Medulla oblongata (tissue), 1 donor: ENCODE data around the gene TGFBR3L.

Experiments
- DNase-seq: peaks from one replicate; pipeline ENCODE4 v3.0.0-alpha.2; 2015; ENCODE audit errors: extremely low spot score

Gene TGFBR3L

DNA sequence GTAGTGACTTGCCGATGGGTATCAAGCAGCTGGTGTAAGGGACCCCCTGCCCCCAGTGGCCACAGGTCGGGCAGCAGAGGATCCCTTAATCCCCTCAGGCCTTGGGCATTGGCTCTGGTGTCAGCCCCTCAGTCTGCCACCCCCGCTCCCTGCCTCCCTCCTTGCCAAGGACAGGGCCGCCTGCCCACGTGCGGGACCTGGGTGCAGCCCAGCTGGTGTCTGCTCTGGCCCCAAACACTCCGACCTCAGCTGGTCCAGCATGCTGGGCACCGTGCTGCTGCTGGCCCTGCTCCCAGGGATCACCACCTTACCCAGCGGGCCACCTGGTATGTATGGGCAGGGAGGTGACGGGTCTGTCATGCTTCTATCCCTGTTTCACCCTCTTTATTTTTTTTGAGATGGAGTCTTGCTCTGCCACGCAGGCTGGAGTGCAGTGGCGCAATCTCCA, at the start of gene TGFBR3L:
Gene TGFBR3L (plus strand): TSS at position 233 of the 448 bp plus-strand sequence.
- DNase-seq, result no peak

DNA sequence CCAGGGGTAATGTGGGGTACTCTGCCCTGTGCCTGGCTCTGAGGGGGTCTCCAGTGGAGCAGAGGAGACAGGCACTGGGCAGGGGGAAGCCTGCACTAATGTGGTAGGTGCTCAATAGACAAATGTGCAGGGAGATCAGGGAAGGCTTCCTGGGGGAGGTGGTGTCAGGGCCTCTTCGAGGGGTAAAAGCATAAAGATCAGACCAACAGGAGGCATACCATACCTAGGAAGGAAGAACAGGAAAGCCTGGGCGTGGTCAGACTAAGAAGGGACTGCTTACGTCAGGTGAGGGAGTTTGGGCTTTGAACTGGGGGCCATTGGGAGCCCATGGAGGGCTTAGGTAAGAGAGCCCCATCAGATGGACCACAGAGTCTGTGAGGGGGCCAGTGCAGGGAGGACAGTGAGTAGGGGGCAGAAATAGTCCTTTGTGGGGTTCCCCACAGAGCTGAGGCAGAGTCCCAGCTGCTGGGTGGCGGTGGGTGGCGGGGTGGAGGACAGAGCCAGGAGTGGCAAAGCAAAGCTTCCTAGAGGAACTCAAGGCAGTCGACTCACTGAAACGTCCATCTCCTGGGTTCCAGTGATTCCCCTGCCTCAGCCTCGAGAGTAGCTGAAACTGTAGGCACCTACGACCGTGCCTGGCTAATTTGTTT, 49.2 kb upstream of the TGFBR3L start:
- no peak for DNase-seq

DNA sequence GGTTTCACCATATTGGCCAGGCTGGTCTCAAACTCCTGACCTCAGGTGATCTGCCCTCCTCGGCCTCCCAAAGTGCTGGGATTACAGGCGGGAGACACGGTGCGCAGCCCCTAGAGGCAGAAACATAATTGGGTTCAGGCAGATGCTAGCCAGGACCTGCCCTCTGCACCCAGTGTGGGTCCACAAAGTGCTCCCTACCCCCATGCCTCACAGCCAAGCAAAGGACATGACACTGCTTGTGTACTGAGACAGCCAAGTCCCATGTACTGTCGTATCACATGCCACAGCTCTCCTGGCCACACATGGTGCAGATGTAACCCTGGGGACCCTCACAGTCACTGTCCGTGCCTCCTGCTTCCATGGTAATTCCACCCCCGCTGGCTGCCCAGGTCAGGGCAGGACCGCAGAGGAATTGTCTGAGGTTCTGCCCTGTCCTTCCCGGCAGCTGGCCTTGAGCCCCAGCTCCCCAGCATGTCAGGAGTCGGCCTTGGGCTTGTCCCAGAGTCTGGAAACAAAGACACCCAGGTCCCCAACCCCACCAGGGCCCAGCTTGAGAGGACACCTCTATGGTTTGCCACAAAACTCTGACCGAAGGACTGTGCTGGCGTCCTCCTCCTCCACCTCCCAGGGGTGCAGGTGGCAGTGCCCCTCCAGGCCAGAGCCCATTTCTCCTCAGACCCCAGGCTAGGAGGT, 48.1 kb upstream of the TGFBR3L start:
- no peak for DNase-seq

DNA sequence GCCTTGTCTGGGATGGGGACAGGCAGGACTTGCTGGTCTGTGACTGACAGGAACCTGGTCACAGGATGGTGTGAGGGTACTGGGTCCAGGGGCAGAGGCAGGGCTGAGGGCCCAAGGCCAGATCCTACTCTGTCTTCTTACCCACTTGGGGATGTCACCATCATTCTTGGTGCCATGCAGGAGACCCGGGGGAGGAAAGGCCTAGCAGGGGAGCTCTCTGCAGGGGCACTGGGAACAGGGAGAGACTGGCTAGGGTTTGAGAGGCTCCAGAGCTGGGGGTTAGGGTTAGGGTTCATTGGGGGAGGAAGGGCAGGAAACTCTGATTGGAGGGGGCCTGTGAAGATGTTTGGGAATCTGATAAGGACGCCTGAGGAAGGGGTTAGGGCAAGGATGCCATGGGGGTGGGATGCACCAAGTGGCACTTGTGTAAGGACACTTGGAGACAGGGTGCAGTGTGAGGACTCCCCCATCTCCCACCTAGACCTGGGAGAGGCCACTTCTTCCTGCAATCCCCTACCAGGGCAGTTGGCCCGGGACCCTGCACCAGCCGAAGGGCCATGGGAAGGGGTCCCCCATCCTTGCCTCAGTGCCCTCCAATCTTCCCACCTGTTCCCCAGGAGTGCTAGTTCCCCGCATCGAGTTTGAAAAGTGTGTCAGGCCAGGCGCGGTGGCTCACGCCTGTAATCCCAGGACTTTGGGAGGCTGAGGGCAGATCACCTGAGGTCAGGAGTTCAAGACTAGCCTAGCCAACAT, 47.4 kb upstream of the TGFBR3L start:
- no peak for DNase-seq

DNA sequence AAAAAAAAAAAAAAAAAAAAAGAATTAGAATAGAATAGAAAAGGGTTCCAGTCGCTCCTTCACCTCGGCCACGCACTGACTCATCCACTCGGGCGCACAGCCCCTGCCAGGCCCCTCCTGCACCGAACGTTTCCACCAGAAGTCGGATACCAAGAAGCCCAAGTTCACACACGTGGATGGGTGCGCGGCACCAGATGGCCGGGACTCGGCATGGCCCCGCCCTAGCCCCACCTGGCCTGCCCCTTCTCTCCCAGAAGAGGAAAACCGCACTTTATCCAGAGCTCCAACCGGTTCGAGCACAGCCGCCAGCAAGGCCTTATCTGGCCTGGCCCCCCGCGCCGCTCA, 46.3 kb upstream of the TGFBR3L start:
- no peak for DNase-seq

DNA sequence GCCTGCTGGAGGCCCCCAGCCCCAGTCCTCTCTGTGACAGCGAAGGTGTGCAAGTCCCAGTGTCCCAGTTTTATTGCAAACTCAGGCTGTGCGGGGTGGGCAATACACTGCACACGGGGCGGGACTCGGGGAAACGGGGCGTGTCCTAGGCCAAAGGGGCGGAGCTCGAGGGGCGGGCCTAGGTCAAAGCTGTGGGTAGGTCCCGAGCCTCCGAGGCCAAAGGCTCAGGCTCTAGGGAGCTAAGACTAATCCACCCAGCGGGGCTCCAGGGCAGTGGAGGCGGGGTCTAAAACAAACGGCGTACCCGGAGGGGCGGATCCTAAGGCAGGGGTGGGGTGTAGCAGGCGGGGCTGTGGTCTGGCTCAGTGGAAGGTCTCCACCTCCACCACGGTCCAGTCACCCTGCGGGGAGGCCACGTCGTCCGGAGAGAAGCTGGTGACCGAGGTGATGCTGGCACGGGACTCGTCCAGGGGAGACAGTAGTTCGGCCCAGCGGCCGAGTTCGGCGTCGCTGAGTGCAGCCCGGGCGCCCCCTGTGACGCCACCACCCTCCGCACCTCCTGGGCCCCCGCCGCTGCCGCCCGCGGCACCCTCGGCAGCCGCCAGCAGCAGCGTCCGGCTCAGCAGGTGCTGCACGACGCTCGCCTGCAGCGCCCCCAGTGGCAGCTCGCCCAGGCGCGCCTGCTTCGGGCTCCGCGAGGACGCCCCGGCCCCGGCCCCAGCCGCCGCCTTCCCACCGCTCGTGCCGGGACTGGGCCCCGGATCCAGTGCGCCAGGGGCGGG, 45.8 kb upstream of the TGFBR3L start:
- no peak for DNase-seq

DNA sequence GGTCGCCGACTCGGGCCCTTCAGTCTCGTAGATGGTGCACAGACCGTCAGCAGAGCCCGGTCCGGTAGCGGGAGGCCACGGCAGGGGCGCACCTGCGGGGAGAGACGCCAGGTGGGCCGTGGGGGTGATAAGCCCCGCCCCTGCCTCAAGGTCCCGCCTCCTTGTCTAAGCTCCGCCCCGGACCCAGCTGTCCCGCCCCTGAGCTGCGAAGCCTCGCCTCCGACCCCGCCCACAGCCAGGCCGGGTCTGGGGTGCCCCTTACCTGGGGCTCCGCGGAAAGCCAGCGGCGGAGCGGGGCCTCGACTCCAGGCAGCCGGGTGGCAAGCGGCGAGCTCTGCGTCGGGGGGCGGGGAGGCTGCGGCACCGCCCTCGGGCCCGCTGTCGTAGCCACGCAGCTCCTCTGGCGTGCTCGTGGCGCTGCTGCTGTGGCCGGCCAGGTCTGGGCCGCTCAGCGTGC, 45.1 kb upstream of the TGFBR3L start:
- DNase-seq, result no peak

DNA sequence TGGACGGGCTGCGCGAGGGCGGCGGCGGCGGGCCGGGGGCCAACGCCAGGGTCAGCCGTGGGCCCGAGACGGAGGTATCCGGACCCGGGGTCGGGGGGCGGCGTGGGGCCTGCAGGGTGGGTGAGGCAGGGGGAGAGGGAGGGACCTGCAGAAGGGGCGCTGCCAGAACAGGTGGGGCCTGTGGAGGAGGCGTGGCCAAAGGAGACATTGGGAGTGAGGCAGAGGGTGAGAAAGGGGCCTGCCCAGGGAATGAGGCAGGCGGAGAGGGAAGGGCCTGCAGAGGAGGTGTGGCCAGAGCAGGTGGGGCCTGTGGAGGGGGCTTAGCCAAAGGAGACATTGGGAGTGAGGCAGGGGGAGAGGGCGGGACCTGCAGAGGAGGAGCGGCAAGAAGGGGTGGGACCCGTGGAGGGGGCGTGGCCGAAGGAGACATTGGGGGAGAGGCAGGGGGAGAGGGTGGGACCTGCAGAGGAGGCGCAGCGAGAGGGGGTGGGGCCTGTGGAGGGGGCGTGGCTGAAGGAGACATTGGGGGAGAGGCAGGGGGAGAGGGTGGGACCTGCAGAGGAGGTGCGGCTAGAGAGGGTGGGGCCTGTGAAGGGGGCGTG, 44.6 kb upstream of the TGFBR3L start:
- no peak for DNase-seq

DNA sequence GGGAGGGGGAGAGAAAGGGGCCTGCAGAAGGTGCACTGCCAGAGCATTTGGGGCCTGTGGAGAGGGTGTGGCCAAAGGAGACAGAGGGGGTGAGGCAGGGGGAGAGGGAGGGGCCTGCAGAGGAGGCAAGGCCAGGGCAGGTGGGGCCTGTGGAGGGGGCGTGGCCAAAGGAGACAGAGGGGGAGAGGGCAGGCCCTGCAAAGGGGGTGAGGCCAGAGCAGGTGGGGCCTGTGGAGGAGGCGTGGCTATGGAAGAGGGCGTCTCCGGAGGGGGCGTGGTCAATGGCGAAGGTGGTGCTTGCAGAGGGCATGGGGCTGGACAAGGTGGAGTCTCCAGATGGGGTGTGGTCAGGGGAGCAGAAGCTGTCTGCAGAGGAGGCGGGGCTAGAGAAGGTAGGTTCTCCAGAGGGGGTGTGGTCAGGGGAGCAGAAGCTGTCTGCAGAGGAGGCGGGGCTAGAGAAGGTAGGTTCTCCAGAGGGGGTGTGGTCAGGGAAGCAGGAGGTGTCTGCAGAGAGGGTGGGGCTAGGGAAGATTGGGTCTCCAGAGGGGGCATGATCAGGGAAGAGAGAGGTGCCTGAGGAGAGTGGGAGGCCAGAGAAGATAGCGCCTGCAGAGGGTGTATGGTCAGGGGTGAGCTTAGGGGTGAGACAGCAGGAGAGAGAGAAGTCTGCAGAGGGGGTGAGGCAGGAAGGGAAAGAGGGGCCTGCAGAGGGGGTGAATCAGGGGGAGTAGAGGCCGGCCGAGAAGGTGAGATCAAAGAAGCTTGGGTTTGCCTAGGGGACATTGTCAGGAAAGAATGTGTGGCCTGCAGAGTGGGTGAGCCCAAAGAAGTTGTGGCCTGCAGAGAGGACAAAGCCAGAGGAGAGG, 43.8 kb upstream of the TGFBR3L start:
- no peak for DNase-seq

DNA sequence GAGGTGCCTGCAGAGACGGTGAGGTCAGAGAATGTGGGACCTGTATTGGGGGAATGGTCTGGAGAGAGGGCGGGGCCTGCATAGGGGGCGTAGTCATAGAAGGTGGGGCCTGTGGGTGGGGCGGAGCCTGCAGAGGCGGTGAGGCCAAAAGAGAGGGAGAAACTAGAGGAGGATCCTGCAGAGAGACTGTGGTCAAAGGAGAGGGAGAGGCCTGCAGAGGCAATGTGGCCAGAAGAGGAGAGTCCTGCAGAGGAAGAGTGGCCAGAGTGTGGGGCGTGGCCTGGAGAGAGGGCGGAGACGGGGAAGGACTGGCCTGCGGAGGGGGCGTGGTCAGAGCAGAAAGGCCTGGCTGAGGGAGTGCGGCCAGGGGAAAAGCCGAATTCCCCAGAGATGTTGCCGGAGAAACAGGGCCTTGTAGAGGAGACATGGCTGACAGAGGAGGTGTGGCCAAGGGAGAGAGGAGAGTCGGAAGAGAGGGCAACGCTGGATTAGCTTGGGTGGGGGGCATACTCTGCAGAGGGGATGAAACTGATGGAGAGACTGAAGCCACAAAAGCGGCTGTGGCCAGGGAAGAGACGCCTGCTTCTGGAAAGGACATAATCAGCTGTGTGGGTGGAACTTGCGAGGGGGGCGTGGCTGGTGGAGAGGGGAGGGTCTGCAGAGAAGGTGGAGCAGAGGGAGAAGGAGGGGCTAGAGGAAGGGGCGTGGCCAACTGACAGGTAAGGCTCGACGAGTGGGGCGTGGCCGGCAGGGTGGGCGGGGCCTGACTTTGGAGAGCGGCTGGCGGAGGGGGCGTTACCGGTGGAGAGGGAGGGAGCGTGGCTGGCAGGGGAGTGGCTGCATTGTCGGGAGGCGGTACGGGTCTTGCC, 43.0 kb upstream of the TGFBR3L start:
- peak; percentile 77 for DNase-seq

DNA sequence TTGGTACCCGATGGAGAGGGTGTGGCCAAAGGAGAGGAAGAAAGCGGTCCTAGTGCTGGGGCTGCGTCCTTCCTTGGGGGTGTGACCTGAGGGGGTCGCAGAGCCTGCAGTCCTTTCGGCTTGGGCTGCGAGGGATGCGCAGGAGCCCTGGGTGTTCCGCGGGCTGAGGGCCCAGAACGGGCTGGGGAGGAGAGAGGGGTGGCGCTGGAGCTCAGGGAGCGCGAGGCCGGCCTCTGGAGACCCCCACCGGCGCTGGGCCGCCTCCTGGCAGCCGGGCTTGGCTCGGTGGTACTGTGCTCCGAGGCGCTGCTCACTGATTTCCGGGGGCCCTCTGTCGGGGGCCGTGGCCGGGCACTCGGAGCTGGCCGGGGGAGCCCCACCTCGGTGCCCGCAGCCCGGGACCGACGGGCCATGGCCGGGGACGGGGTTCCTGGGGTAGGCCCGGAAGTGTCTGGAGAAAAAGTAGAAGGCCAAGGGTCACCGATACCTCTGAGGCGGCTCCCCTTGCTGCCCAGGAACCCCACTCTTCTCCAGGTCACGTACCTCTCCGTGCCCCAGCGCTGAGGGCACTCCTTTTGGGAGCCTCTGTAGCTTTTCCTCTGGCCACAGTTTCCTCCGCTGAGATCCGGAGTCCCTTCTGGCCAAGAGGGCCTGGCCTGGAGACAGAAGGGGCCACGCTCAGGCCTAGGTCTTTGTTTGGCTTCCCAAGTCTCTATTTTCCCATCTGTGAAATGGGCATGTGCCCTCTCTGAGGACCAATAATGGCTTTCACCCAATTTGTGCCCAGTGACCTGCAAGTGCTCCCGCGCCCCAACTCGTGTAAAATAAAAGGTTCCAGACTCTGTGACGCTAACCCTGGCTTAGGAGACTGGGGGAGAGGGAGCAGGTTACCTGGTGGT, 42.1 kb upstream of the TGFBR3L start:
- DNase-seq, result no peak

DNA sequence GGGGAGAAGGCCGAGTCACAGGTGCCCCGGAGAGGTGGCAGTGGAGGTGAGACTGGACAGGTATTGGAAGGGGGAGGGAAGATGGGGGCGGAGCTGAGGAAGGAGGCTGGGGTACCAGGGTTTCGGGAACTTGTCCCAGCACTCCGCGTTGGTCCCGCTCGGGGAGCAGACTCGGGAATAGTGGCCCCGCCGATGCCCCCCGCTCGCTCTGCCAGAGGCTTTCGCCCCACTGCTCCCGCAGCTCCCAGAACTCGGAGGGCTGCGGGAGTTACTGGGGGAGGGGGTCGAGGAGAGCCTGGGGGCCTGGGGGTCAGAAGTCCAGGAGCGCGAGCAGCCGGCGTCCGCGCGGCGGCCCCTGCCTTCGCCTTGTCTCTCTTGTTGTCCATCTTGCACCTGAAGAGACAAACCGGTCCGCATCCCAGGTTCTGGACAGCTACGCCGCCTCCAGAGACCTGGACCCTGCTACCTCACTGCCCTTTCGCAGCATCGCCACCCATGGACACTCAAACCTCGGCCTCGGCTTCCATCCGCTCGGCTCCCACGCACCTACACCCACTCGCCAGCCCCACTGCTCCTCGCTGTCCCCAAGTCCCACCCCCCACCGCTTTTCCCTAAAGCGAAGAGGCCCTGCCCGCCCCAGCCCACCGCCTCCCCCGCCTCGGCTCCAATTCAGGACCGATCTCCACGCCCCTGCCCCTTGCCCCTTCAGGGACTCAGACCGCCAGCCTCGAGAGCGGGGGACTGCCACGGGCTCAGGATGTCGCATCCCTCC, 41.1 kb upstream of the TGFBR3L start:
- no peak for DNase-seq

DNA sequence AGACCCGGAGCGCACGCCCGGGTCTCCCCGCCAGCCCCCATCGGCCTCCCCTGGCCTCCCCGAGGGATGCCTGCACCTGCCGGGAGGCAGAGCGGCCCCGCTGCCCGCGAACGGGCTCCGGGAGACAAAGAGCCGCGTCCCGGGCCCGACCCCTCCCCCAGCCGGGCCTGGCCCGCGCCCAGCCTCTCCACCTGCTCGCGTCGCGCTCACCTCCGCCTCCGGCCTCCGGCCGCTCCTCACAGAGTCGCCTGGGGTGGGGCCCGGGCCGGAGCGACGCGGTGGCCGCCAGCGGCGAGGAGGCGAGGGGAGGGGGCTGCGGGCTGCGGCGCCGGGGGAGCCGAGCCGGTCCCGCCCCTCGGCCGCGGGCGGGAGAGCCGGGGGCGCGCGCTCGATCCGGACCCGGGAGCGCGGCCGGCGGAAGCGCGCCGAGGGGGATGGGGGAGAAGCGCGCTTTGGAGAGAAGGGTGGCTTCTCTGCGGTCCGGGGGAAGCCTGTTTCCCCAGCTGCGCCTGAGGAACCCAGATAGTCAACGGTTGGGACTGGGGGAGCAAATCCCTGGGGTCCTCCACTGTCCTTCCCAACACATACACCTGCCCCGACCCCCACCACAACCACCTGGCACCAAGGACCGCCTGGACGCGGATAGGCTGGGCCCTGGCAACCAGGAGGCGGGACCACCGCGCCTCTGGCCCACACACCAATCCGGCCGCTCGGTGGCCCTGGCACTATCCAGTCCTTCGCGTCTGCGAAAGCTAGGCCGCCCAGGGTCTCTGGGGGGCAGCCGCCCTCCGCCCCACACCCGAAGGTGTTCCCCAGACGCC, 40.3 kb upstream of the TGFBR3L start, which contains the start of gene PRR36:
Gene PRR36 (minus strand): TSS at position 315 of the 821 bp plus-strand sequence. CDS start 701 bp downstream, outside the sequence.
- DNase-seq, result no peak

DNA sequence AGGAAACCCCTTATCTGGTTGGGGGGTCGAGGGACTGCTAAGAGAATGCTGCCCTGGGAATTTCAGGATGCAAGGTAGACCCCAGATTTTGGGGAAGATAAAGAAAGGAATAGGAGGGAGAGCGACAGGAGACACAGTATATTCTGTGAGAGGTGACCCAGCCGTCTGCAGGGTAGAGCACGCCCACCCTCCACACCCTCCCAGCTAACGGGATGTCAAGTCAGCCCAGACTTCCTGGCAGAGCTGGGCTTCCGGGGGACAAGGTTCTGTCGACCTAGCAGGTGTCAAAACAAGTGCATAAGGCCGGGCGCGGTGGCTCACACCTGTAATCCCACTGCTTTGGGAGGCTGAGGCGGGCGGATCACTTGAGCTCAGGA, 39.7 kb upstream of the TGFBR3L start:
- DNase-seq, result no peak

DNA sequence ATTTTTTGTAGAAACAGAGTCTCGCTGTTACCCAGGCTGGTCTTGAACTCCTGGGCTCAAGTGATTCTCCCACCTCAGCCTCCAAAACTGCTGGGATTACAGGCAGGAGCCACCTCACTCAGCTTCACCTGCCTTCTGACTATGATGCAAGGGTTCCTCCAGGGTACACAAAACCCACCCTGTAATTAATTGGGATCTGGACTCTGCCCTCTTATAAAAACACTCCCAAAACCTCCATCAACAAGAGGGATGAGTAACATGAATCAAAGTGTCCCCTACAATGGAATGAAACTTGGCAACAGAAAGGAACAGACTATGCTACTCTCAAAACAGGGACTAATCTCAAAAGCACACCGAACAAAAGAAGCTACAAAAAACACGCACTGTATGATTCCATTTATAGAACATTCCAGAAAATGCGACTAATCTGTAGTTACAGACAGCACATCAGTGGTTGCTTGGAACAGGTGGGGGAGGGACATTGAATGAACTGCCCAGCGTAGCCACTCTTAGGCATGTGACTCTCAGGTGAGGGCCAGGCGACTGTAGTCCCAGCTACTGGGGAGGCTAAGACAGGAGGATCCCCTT, 37.3 kb upstream of the TGFBR3L start:
- no peak for DNase-seq

DNA sequence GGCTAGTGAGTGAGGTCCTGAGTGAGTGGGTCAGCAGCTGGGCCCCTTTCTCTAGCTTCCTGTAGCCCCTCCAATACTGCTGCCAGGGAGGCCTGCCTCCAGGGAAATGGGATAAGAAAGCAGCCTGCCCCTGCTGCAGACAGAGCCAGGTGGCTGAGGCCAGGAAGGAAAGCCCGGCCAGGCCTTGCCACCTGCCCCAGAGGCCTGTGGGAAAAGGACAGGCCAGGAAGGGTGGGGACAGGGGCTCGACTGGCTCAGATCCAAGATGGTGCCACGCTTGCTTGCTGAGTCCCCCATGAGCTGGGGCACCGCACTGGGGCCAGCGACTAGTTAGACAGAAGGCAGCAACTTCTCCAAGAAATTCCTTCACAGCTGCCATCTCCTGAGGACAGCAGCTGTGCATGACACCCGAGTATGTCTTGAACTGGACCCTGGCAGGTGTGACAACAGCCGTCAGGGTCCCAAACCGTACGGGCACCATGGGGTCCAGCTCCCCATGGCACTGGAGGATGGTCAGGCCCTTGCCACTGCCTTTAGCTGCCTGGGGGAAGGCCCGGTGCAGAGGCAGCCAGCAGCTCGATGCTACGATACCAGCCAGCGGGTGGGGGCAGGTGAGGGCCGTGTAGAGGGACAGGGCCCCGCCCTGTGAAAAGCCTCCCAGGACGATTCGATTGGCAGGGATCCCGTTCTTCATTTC, 35.4 kb upstream of the TGFBR3L start:
- DNase-seq, result no peak
